AML-193 (cell line): Measurements from ENCODE around the gene KRT7.
"Not testable (repeated sequence)": the region's sequence is repeated elsewhere in the genome, so short reads cannot be mapped to it uniquely, and the experiment has no call there.

Experiments
- DNase-seq, 2 experiments: peaks; one replicate each; lab custom pipeline; 2025; lab: John Stamatoyannopoulos, UW

Gene KRT7

GRCh38 chr12:52278575-52279421, 45.8 kb downstream of the KRT7 start:
- peak; percentile 43 to 49 for DNase-seq

DNA sequence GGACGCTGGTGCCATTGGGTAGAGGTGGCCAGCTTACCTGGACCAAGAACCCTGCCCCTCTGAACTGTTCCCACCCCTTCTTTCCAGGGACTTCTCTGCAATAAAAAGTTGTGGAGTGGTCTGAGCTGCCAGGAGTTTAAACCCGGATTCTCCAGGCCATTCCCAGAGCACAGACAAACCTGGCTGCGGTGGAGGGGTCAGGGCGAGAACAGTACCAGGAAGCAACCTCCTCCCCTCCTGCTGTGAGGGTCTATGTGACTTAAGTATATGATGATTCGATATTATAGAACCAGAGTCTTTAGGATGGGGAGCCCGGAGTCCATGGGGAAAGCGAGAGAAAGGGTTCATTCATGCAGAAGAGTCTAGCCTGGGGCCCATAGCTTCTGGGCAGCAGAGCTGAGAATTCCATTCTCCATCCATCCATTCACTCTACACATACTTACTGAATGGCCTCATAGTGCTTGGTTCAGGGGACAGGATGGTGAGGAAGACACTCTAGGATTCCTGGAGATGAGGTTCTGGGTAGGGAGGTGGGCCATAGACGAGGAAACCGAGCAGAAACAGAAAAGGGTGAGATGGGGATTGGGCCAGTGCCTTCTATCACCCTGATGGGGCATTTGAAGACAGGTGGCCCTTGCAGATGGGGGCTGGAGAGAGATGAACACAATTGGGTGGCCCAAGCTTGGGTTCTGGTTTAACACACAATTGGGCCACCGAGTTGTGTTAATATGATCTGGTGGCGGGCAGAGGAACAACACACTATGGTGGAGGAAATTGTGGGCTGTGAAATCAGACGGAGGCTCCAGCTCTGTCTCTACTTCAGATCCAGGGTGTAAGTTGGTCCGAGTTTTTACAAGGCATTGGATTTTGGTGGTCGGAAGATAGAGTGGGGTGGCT, 46.6 kb downstream of the KRT7 start:
- DNase-seq, result no peak

GRCh38 chr12:52280319-52280795, 47.3 kb downstream of the KRT7 start:
- peak in 1 of 2 experiments; percentile 24 for DNase-seq

GRCh38 chr12:52280796-52281560, 47.9 kb downstream of the KRT7 start:
- DNase-seq, result no peak

DNA sequence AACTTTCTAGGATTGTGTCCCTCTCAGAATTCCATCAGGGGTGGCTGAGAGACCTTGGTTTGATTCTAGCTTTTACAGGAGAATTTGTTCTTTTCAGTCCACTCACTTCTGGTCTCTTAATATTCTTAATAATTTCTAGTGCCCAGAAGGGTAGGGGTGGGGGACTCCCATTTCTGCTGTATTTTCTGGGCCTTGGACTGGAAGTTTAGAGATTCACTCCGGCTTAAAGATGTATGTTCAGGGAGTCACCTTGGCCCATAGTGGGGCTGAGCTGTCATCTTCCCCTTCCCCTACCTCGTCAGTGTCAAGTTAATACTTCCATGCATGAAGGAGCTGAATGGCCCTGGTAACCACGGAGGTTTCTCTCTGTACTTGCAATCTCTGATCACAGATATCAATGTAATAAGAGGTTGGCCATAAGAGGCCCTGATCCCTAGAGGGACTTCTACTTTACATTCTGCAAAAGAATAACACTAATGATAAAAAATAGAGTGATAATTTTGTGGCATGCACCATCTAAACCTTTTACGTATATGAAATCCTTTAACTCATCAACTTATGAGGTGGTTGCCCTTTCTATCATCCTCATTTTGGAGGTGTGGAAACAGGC, 51.6 kb downstream of the KRT7 start:
- DNase-seq, result no peak

DNA sequence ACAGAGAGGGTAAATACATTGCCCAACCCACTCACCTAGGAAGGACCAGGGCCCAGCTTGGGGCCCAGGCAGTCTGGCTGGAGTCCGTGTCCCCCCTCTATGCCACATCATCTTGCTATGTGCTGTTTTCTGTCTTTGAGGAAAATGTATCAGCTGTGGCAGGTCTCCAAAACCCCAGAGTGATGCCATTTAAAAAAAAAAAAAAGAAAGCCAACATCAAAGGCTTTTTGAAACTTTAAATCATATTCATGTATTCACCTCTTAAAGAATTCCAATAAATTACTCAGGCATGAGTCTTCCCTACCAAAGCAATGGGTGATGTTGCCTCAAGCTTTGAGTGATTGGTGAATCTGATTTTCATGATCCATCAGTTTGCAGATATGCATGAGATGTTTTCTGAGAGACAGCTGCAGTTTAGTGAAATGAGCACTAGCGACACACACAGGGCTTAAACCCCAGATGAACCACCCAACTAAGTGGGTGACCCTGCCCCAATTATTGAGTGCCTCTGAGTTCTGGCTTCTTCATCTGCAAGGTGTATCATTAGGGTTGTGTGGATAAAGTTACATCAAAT, 52.2 kb downstream of the KRT7 start:
- DNase-seq, result no peak

DNA sequence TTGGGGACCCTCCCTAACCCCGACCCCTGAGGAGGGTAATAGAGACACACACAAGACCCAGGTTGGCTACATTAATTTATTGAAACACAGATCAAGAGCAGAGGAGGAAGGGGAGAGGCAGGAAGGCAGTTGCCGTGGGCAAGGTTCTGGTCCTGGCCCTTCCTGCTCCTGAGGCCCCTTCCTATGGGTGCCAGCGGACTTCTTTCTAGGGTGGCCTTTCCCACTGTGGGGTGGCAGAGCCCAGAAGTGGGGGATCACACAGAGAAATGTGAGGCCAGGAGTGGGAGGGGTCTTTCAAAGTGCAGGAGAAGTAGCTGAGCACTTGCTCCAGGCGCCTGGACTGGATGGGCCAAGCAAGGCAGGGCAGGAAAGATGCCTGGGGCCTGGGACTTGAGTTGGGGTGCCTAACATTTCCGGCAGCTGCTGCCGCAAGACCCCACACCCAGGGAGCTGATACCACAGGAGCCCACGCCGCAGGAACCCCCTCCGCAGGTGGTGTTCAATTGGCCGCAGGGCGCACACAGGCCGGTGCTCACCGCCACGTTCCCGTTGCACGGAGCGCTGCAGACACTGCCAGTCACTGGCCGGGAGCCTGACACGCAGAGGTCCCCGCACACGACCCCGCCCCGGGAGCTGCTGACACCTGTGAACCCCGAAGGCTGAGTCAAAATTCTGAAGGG, 52.9 kb downstream of the KRT7 start:
- DNase-seq, result no peak

- DNase-seq, result not testable (repeated sequence)
Observed at GRCh38 chr12:52286857-52287785, 54.1 kb downstream of the KRT7 start.

DNA sequence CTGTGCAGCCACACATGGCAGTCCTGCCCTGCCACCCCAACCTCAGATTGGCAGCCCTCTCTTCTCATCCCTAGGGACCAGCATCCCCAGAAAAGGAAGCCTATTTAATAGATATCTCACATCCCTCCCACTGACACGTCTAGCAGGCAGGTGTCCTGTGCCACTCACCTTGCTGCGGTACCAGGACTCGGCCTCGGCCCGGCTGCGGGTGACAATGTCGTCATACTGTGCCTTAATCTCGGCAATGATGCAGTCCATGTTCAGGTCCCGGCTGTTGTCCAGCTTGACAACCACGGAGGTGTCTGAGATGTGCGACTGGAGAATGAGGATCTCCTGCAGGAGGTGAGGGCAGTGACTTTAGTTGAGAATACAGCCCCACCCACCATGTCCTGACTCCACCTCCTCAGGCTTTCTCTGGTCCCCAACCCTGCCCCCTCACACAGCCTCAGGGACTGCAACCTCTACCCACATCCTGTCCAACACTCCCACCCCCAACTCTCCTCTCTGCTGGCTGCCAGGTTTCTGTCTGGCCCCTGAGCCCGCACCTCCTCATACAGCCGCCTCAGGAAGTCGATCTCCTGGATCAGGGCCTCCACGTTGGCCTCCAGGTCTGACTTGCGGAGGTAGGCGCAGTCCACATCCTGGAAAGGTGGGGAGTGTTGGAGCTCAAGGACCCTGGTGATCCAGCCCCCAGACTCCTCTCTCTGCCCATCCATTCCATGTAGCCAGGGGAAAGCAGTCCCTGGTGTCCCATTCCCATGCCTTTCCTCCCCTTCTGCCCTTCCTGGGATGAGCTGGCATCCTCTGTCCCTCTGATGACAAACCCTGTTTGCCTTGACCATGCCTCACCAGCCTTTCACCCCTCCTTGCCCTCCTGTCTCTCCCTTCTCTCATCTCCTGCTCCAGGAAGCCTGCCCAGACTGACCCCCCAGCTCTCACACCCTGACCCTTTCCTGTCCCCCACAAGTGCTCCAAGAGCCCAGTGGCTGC, 55.1 kb downstream of the KRT7 start:
- DNase-seq, result peak in 1 of 2 experiments; percentile 18

DNA sequence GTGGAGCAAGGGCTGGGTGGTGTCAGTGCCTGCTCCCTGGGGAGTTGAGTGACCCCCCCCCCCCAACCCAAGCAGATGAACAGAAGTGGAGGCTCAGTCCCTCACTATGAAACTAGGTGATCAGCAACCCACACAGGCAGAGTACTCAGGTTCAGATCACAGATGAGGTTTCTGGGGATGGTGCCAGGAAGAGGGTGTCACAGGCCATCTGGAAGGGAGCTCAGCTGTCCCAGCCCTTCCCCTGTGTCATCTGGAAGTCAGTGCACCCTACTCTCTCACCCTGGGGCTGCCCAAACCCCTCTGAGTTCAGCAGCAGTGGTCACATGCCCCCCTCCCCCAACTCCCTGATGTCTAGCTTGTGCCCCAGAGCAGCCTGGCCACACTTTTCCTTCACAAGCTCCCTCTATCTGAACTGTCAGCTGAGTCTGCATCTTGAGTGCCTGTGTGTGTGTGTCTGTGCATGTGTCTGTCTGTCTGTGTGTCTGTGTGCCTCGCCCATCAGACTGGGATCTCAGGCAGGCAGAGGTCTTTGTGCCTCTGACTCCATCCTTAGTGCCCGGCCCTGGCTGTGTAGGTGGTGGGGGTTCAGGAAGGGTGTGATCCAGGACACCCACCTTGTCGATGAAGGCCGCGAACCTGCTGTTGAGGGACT, 57.6 kb downstream of the KRT7 start:
- DNase-seq, result not testable (repeated sequence)

DNA sequence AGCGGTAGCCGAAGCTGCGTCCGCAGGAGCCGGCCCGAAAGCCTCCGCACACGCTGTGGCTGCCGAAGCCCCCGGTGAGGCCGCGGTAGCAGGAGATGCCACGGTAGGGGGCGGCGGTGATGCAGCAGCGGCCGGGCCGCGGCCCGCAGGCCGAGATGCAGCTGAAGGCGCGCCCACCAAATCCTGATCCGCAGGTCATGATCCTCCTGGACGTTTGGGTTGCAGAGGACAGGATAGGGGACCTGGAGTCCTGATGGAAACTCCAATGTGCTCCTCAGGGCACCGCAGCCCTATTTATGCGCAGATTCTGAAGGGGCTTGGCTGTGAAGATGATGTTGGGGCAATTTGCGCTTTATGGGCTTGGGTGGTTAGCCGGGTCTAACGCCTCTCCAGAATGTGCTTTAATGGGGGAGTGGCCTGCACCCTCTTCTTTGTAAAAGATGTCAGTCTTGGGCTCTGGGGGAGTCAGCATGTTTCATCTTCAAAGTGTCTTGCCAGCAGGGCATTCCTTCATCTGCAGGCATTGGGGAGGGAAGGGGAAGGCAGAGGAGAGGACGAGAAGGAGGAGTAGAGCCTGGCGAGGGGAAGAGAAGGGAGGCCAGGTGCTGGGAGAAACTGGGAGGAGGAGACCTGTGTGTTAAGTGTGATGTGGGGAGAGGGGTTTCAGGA, 58.4 kb downstream of the KRT7 start, which contains the start of gene KRT81:
TSS of gene KRT81 (minus strand) at position 268 of the 669 bp plus-strand sequence. CDS start at position 199, 69 bp downstream.
- no peak for DNase-seq

DNA sequence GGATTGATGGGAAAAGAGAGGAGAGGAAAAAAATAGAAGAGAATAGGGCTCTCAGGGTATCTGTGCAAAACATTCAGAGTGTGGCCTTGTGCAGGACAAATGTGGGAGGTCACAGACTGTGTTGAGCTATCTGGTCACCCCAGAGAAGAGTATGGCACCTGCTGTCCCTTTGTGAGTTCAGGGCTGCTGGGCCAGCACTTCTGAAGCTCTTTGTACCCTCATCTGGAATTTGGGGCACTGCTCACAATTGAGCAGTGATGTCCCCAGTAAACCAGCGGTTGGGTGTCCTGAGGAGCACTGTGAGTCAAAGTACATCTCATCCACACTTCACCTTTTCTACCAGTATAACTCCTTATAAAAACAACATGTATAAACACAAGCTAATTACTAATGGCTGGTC, 60.9 kb downstream of the KRT7 start:
- no peak for DNase-seq

DNA sequence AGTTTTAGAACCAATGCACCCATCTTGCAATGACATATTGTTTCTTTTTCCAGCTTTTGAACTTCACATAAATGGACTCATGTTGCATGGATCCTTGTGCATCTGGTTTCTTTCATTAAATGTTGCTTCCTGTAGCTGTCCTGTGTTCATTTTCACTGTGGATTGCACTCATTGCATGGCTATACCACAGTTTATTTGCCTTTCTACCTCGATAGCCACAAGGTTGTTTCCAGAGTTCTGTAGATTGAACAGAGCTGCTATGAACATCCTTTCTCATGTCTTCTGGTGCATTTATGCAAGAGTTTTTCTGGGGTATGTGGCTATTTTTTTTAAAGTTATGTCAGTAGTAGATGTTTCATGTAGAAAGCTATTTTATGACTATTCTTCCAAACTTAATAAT, 61.8 kb downstream of the KRT7 start:
- no peak for DNase-seq

- DNase-seq, result peak; percentile 64 to 73
Observed at GRCh38 chr12:52295663-52296062, 62.6 kb downstream of the KRT7 start.

GRCh38 chr12:52296572-52297215, 63.7 kb downstream of the KRT7 start:
- no peak for DNase-seq
